Stomach (tissue), 9 donors: ENCODE data around the gene NFATC1. TPM values are rescaled to one million over a fixed set of nuclear protein-coding genes. Genes with fewer than 3 reads are reported as not detected.

ENCODE experiments used
- DNase-seq, 2 donors: peaks; one replicate each; pipeline versions ENCODE4 v3.0.0 to v3.0.0-alpha.2; 2013 to 2019
- H3K27ac ChIP-seq, 5 donors: fragments of 200-600 bp in 4 of 5; sonication (generic) in 4 of 5; one replicate each; pipeline ENCODE4 v1.5.1; 2013 to 2019; ENCODE audit warnings: mild to moderate bottlenecking in 1 of 5, moderate library complexity in 1 of 5
- H3K27me3 ChIP-seq, 3 donors: fragments of 200-600 bp; sonication (generic); one replicate each; pipeline ENCODE4 v1.5.1; 2017 to 2019; ENCODE audit warnings: mixed run types in 1 of 3
- H3K36me3 ChIP-seq, 4 donors: fragments of 200-600 bp; sonication (generic); 1 replicate in 3 of 4; 2 replicates in 1 of 4; pipeline ENCODE4 v1.5.1; 2016 to 2019
- H3K4me1 ChIP-seq, 4 donors: fragments of 200-600 bp; sonication (generic); one replicate each; pipeline ENCODE4 v1.5.1; 2016 to 2019
- H3K4me3 ChIP-seq, 4 donors: fragments of 200-600 bp; sonication (generic) in 3 of 4; one replicate each; pipeline ENCODE4 v1.5.1; 2016 to 2019; ENCODE audit warnings: mild to moderate bottlenecking in 1 of 4
- H3K9me3 ChIP-seq, 4 donors: fragments of 200-600 bp; sonication (generic); one replicate each; pipeline ENCODE4 v1.5.1; 2016 to 2019
- EP300 ChIP-seq: sonication (generic); formaldehyde crosslinking; IDR thresholded peaks from one replicate; pipeline ENCODE4 v1.6.1; 2017; ENCODE audit warnings: antibody characterized with exemption
- POLR2A ChIP-seq, 4 donors: fragments of 450-650 bp; IDR thresholded peaks; one replicate each; pipeline ENCODE4 v1.6.1; 2016; ENCODE audit warnings: antibody characterized with exemption in 4 of 4, control low read depth in 2 of 4, mild to moderate bottlenecking in 1 of 4, moderate library complexity in 1 of 4
- POLR2AphosphoS5 ChIP-seq, 3 donors: sonication (generic); formaldehyde crosslinking; IDR thresholded peaks; one replicate each; pipeline ENCODE4 v1.6.1; 2016; ENCODE audit warnings: antibody characterized with exemption in 3 of 3
- WGBS, 5 donors: extraction: QIAGEN DNeasy Blood & Tissue Kit in 3 of 5; methylation state at CpG; one replicate each; pipeline versions ENCODE4 v1.1.5 to v1.1.7; 2013 to 2018; 5-methylcytosine and 5-hydroxymethylcytosine counted together
- intact Hi-C: fragments of 100-400 bp; cut with DNase I; formaldehyde crosslinking; loops from one replicate; pipeline ENCODE4 v1.15.1; 2023; ENCODE audit warnings: low total_unique reads
- polyA plus RNA-seq, 3 donors: library from polyadenylated mRNA; stranded (reverse); fragments of 200-250 nt; gene quantifications; one replicate each; pipeline ENCODE4 v1.2.3, GENCODE V29; 2013
- total RNA-seq, 5 donors: library from RNA; depleted of rRNA; stranded (reverse); fragments of >200 nt; gene quantifications; one replicate each; pipeline versions ENCODE4 v1.1.0 to v1.2.3, GENCODE V29; 2014 to 2016
- TF ChIP-seq, protein P1 (sequence below), 7 experiments: fragments of 450-650 bp in 4 of 7; fragments of 200-600 bp in 3 of 7; sonication (generic) in 3 of 7; IDR thresholded peaks; one replicate each; pipeline ENCODE4 v1.5.1; 2016 to 2019; ENCODE audit warnings: antibody characterized with exemption in 7 of 7, control low read depth in 2 of 7, mild to moderate bottlenecking in 1 of 7
- donor health status: healthy with polysubstance abuse.
- donor health status: Bipolar disorder and iron deficiency.
- donor health status: healthy.

Gene NFATC1
- total and polyA plus RNA-seq, 8 donors = 2.6 to 14.0 (median 6.1) TPM

GRCh38 chr18:79509536-79509930 lies 113.8 kb downstream of the NFATC1 start:
- TF ChIP-seq, protein P1, sequence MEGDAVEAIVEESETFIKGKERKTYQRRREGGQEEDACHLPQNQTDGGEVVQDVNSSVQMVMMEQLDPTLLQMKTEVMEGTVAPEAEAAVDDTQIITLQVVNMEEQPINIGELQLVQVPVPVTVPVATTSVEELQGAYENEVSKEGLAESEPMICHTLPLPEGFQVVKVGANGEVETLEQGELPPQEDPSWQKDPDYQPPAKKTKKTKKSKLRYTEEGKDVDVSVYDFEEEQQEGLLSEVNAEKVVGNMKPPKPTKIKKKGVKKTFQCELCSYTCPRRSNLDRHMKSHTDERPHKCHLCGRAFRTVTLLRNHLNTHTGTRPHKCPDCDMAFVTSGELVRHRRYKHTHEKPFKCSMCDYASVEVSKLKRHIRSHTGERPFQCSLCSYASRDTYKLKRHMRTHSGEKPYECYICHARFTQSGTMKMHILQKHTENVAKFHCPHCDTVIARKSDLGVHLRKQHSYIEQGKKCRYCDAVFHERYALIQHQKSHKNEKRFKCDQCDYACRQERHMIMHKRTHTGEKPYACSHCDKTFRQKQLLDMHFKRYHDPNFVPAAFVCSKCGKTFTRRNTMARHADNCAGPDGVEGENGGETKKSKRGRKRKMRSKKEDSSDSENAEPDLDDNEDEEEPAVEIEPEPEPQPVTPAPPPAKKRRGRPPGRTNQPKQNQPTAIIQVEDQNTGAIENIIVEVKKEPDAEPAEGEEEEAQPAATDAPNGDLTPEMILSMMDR (IDR thresholded peaks at IDR 0.05) = no peak
- TF ChIP-seq POLR2A (IDR thresholded peaks at IDR 0.05) (no peak), EP300 (no peak), POLR2AphosphoS5 (IDR thresholded peaks at IDR 0.05) (no peak)
- intact Hi-C loops = no loop called here
- DNase-seq = no peak
- Histone ChIP-seq H3K27me3 (no peaks in the 10 kb centered on the region), H3K4me3 (no peak overlapping the region), H3K27ac (no peak overlapping the region), H3K36me3 (peaks cover 0 to 11% (median 6%) of the 10 kb centered on the region in 4 donors), H3K9me3 (no peaks in the 10 kb centered on the region), H3K4me1 (peaks cover 17 to 45% (median 36%) of the 10 kb centered on the region in 4 donors)
- WGBS, 5 donors = 71 to 87% (median 82%) methylated on average over 5 to 8 of the region's 8 CpGs

- 95 to 96% (median 96%) methylated on average over 20 of the region's 20 CpGs for WGBS, 5 donors
- no peak overlapping the region for H3K27ac ChIP-seq
Observed at GRCh38 chr18:79510046-79510685, 114.4 kb downstream of the NFATC1 start.

GRCh38 chr18:79510731-79511241 lies 115.1 kb downstream of the NFATC1 start:
- peak in 1 of 2 donors; percentile 22 for DNase-seq
- 93 to 98% (median 97%) methylated on average over 16 to 36 of the region's 36 CpGs for WGBS, 5 donors
- H3K9me3 ChIP-seq = no peaks in the 10 kb centered on the region

More at GRCh38 chr18:79510046-79510685, 114.4 kb downstream of the NFATC1 start:
- TF ChIP-seq EP300 = no peak
- TF ChIP-seq POLR2A (IDR thresholded peaks at IDR 0.05) = no peak
- no peak for TF ChIP-seq POLR2AphosphoS5 (IDR thresholded peaks at IDR 0.05)
- TF ChIP-seq, protein P1 (IDR thresholded peaks at IDR 0.05) = no peak
- intact Hi-C loops = no loop called here
- H3K4me1 ChIP-seq = peaks cover 17 to 45% (median 36%) of the 10 kb centered on the region in 4 donors
- H3K36me3 ChIP-seq = peaks cover 0 to 11% (median 6%) of the 10 kb centered on the region in 4 donors
- no peaks in the 10 kb centered on the region for H3K27me3 ChIP-seq
- no peaks in the 10 kb centered on the region for H3K9me3 ChIP-seq
- no peak overlapping the region for H3K4me3 ChIP-seq
- DNase-seq = no peak

GRCh38 chr18:79511271-79511670 lies 115.5 kb downstream of the NFATC1 start:
- no peak overlapping the region for H3K27ac ChIP-seq
- intact Hi-C loops = no loop called here
- peak in 1 of 2 donors; percentile 18 for DNase-seq
- no peaks in the 10 kb centered on the region for H3K27me3 ChIP-seq
- no peak overlapping the region for H3K4me3 ChIP-seq
- H3K9me3 ChIP-seq = no peaks in the 10 kb centered on the region
- peaks cover 11 to 37% (median 31%) of the 10 kb centered on the region in 4 donors for H3K4me1 ChIP-seq
- no peak for TF ChIP-seq POLR2A (IDR thresholded peaks at IDR 0.05)
- TF ChIP-seq POLR2AphosphoS5 (IDR thresholded peaks at IDR 0.05) = no peak
- TF ChIP-seq, protein P1 (IDR thresholded peaks at IDR 0.05) = no peak
- no peak for TF ChIP-seq EP300
- 95 to 97% (median 96%) methylated on average over 21 of the region's 21 CpGs for WGBS, 5 donors
- H3K36me3 ChIP-seq = peaks cover 0 to 11% (median 6%) of the 10 kb centered on the region in 4 donors

More at GRCh38 chr18:79510731-79511241, 115.1 kb downstream of the NFATC1 start:
- intact Hi-C loops = no loop called here
- peaks cover 0 to 11% (median 6%) of the 10 kb centered on the region in 4 donors for H3K36me3 ChIP-seq
- H3K4me1 ChIP-seq = peaks cover 16 to 41% (median 35%) of the 10 kb centered on the region in 4 donors
- TF ChIP-seq, protein P1 (IDR thresholded peaks at IDR 0.05) = no peak
- TF ChIP-seq EP300 = no peak
- TF ChIP-seq POLR2A (IDR thresholded peaks at IDR 0.05) = no peak
- TF ChIP-seq POLR2AphosphoS5 (IDR thresholded peaks at IDR 0.05) = no peak
- no peaks in the 10 kb centered on the region for H3K27me3 ChIP-seq
- no peak overlapping the region for H3K4me3 ChIP-seq
- no peak overlapping the region for H3K27ac ChIP-seq
